Camera-type eye (tissue), 1 donor: Measurements from ENCODE around the gene CRYBG3. TPM values are rescaled to one million over a fixed set of nuclear protein-coding genes. Genes with fewer than 3 reads are reported as not detected.

ENCODE experiments used
- total RNA-seq: library from RNA; depleted of rRNA; stranded (reverse); fragments of >200 nt; gene quantifications from one replicate; pipeline ENCODE4 v1.2.3, GENCODE V29; 2014

CRYBG3 gene
- 119 TPM for total RNA-seq

GRCh38 chr3:97821774-97822358 is at the start of gene CRYBG3:
TSS of gene CRYBG3 (plus strand) at chr3:97822011. CDS start at chr3:97822207, 196 bp downstream.

GRCh38 chr3:97971679-97972567 is 150.1 kb downstream of the CRYBG3 start, which contains the start of gene RIOX2:
TSS of gene RIOX2 (minus strand) at chr3:97972431. CDS start at chr3:97967593, 4,838 bp downstream.

Other genes with a start within 250 kb of the CRYBG3 start
- gene ARL6, start 57.3 kb upstream of the CRYBG3 start, total RNA-seq = 82.7 TPM
- 59.9 TPM for gene RIOX2, start 150.4 kb downstream of the CRYBG3 start, total RNA-seq
- 25.8 TPM for gene GABRR3, start 213.3 kb downstream of the CRYBG3 start, total RNA-seq